K562 (cell line): Measurements from ENCODE around the gene ENDOD1. TPM values are rescaled to one million over a fixed set of nuclear protein-coding genes. Genes with fewer than 3 reads are reported as not detected.
A peak's percentile ranks its signal among the peaks of the same experiment; 100 is the strongest.

Experiments used
- ATAC-seq: fragments of 200-7000 bp; cut with Tn5 transposase; 3 replicates; pipeline ENCODE4 v1.9.1; 2020; ENCODE audit warnings: moderate library complexity
- BruUV-seq: library from RNA; stranded (reverse); fragments of 400-500 nt; replicated peaks from 2 replicates; lab custom pipeline; 2021; lab: Mats Ljungman, UMichigan
- CTCF ChIA-PET: fragments of 300-600 bp; formaldehyde crosslinking; extraction: SDS; loops from one replicate; lab custom pipeline; 2021; ENCODE audit warnings: low intra/inter-chr PET ratio; lab: Yijun Ruan, JAX
- POLR2A ChIA-PET: fragments of 300-600, 350-650 bp; sonication (Branson Sonifier 250); formaldehyde crosslinking; extraction: SDS; loops from one replicate; lab custom pipeline; 2021; ENCODE audit warnings: antibody characterized with exemption, inconsistent platforms; lab: Yijun Ruan, JAX
- DNase-seq, 4 experiments: peaks; one replicate each; pipeline versions ENCODE4 v3.0.0 to v3.0.0-alpha.2; 2011 to 2018; ENCODE audit warnings: low spot score in 3 of 4, mixed read lengths in 3 of 4; ENCODE audit errors: extremely low read depth in 1 of 4
- FAIRE-seq: peaks from 2 replicates; lab custom pipeline; 2011; peaks lifted over from hg19 to GRCh38; lab: Jason Lieb, UNC
- H2AFZ ChIP-seq: 2 replicates; pipeline ENCODE4 v1.6.0; 2011; ENCODE audit warnings: low read depth, low read length, control low read depth, inconsistent platforms
- H3K27ac ChIP-seq: fragments of 200-600 bp; 3 replicates; pipeline ENCODE4 v1.8.0; 2011; ENCODE audit warnings: low read depth, mild to moderate bottlenecking, control low read depth, inconsistent platforms, low read length, moderate library complexity, mixed read lengths; ENCODE audit errors: extremely low read depth
- H3K27me3 ChIP-seq, 2 experiments: fragments of 300-600 bp in 1 of 2; 2 replicates in 1 of 2; 3 replicates in 1 of 2; pipeline versions ENCODE4 v1.6.0 to v1.8.0; 2011; ENCODE audit warnings: inconsistent platforms in 2 of 2, low read length in 2 of 2, mild to moderate bottlenecking in 1 of 2, mixed read lengths in 1 of 2, moderate library complexity in 1 of 2; ENCODE audit not compliant: control insufficient read depth in 2 of 2, insufficient read depth in 2 of 2
- H3K36me3 ChIP-seq: fragments of 300-600 bp; 3 replicates; pipeline ENCODE4 v1.8.0; 2011; ENCODE audit warnings: mild to moderate bottlenecking, low read length, inconsistent platforms; ENCODE audit not compliant: control insufficient read depth, insufficient read depth
- H3K4me1 ChIP-seq, 2 experiments: fragments of 200-600 bp in 1 of 2; replicated peaks in 1 of 2; 2 replicates in 1 of 2; 3 replicates in 1 of 2; pipeline versions ENCODE4 v1.5.1 to v1.8.0; 2011; ENCODE audit warnings: inconsistent platforms in 2 of 2, low read length in 2 of 2, mild to moderate bottlenecking in 1 of 2, mixed read lengths in 1 of 2, moderate library complexity in 1 of 2; ENCODE audit not compliant: control insufficient read depth in 2 of 2, insufficient read depth in 2 of 2
- H3K4me2 ChIP-seq: 2 replicates; pipeline ENCODE4 v1.6.1; 2011; ENCODE audit warnings: low read length, control low read depth, inconsistent platforms, mixed read lengths; ENCODE audit not compliant: insufficient read depth
- H3K4me3 ChIP-seq: fragments of 200-600 bp; sonication (generic), shearing (Covaris generic); 2 replicates; pipeline ENCODE4 v1.5.1; 2016; ENCODE audit warnings: control low read depth, inconsistent platforms
- H3K79me2 ChIP-seq: fragments of 200-600 bp; 3 replicates; pipeline ENCODE4 v1.8.0; 2011; ENCODE audit warnings: low read length, inconsistent platforms; ENCODE audit not compliant: control insufficient read depth, insufficient read depth
- H3K9ac ChIP-seq, 2 experiments: 2 replicates each; pipeline versions ENCODE4 v1.6.0 to v1.6.1; 2011; ENCODE audit warnings: low read depth in 2 of 2, low read length in 2 of 2, control low read depth in 1 of 2, inconsistent platforms in 1 of 2, mild to moderate bottlenecking in 1 of 2, mixed read lengths in 1 of 2; ENCODE audit not compliant: insufficient read depth in 1 of 2
- H3K9me1 ChIP-seq: one replicate; pipeline ENCODE4 v1.6.0; 2011; ENCODE audit warnings: inconsistent platforms, mild to moderate bottlenecking, low read length, moderate library complexity; ENCODE audit not compliant: control insufficient read depth, insufficient read depth
- H3K9me3 ChIP-seq: replicated peaks from 2 replicates; pipeline ENCODE4 v1.5.1; 2011; ENCODE audit warnings: low read depth, low read length, inconsistent platforms; ENCODE audit not compliant: control insufficient read depth, insufficient read depth
- H4K20me1 ChIP-seq: replicated peaks from 2 replicates; pipeline ENCODE4 v1.6.1; 2011; ENCODE audit warnings: low read length, inconsistent platforms, mixed read lengths; ENCODE audit not compliant: control insufficient read depth, insufficient read depth
- ATF4 ChIP-seq: fragments of 450-650 bp; formaldehyde crosslinking; IDR thresholded peaks from 2 replicates; pipeline ENCODE4 v1.4.0; 2022; ENCODE audit warnings: mild to moderate bottlenecking, moderate library complexity
- CCNT2 ChIP-seq: IDR thresholded peaks from 2 replicates; pipeline ENCODE4 v1.6.1; 2011; ENCODE audit warnings: borderline replicate concordance, low read depth, mild to moderate bottlenecking, moderate library complexity, mixed read lengths, low read length; ENCODE audit not compliant: insufficient read length; ENCODE audit errors: extremely low read depth
- JUND ChIP-seq, 2 experiments: IDR thresholded peaks; 2 replicates in 1 of 2; 3 replicates in 1 of 2; pipeline ENCODE4 v1.6.1; 2011; ENCODE audit warnings: borderline replicate concordance in 2 of 2, low read depth in 2 of 2, low read length in 2 of 2, improper control_type of control experiment in 1 of 2, missing biosample characterization in 1 of 2, missing genetic modification characterization in 1 of 2, missing genetic modification reagents in 1 of 2
- MAFK ChIP-seq: IDR thresholded peaks from 2 replicates; pipeline ENCODE4 v1.6.1; 2011; ENCODE audit warnings: low read length, improper control_type of control experiment
- RAD21 ChIP-seq, 2 experiments: fragments of 250-450 bp in 1 of 2; fragments of 450-650 bp in 1 of 2; sonication (Bioruptor Pico) in 1 of 2; formaldehyde crosslinking in 1 of 2; IDR thresholded peaks in 1 of 2; conservative IDR thresholded peaks in 1 of 2; 2 replicates each; pipeline versions ENCODE4 v1.4.0 to v1.8.0; 2020 to 2022; ENCODE audit warnings: mild to moderate bottlenecking in 2 of 2, moderate library complexity in 1 of 2
- SRSF1 ChIP-seq: fragments of 200-400 bp; formaldehyde crosslinking; IDR thresholded peaks from 2 replicates; pipeline ENCODE4 v1.6.1; 2017; ENCODE audit warnings: mild to moderate bottlenecking, low read depth, low read length, moderate library complexity
- TBP ChIP-seq: optimal IDR thresholded peaks from 2 replicates; pipeline ENCODE3; 2011; ENCODE audit warnings: low read depth, low read length, improper control_type of control experiment
- TCF3 ChIP-seq: sonication (generic); formaldehyde crosslinking; IDR thresholded peaks from 2 replicates; pipeline ENCODE4 v1.4.0; 2020; ENCODE audit warnings: mild to moderate bottlenecking, missing genetic modification reagents
- ZKSCAN8 ChIP-seq: fragments of 200-800 bp; sonication (Bioruptor generic); IDR thresholded peaks from 2 replicates; pipeline ENCODE4 v1.6.1; 2016; ENCODE audit warnings: missing genetic modification characterization, missing compliant biosample characterization
- ZNF444 ChIP-seq: fragments of 250-450 bp; sonication (Bioruptor Pico); IDR thresholded peaks from 2 replicates; pipeline ENCODE4 v1.4.0; 2020; ENCODE audit warnings: mild to moderate bottlenecking, moderate library complexity
- ZNF592 ChIP-seq: fragments of 450-650 bp; IDR thresholded peaks from 2 replicates; pipeline ENCODE4 v1.6.1; 2017; ENCODE audit warnings: antibody characterized with exemption, mild to moderate bottlenecking
- ZNF785 ChIP-seq: fragments of 250-450 bp; sonication (Bioruptor Pico); IDR thresholded peaks from 2 replicates; pipeline ENCODE4 v1.4.0; 2020; ENCODE audit warnings: mild to moderate bottlenecking
- WGBS: fragments of 100-300 bp; shearing (Covaris generic); methylation state at CpG from one replicate; pipeline ENCODE4 v1.1.6; 2016; ENCODE audit warnings: low coverage, mixed read lengths; ENCODE audit not compliant: insufficient coverage; ENCODE audit errors: missing lambda C conversion rate; 5-methylcytosine and 5-hydroxymethylcytosine counted together
- in situ Hi-C: fragments of 300-500 bp; cut with MboI; formaldehyde crosslinking; loops from 4 replicates; pipeline ENCODE4 v1.15.0; 2018; ENCODE audit warnings: inconsistent platforms, mixed read lengths
- intact Hi-C: fragments of 100-400 bp; cut with micrococcal nuclease; formaldehyde crosslinking; loops from 2 replicates; pipeline ENCODE4 v1.14.2; 2022
- polyA plus RNA-seq, 8 experiments: library from polyadenylated mRNA; depleted of rRNA in 4 of 8; stranded (reverse) in 5 of 8; unstranded in 3 of 8; fragments of >200 nt; fragmentation: Nextera tagmentation in 2 of 8; fragmentation: Illumina TruSeq in 1 of 8; extraction: Ambion mirVana in 2 of 8; extraction: Trizol in 1 of 8; gene quantifications; 2 replicates each; pipeline versions ENCODE4 v1.2.1 to v1.2.3, GENCODE V29; 2011 to 2014; ENCODE audit warnings: inconsistent platforms in 1 of 8, missing spikeins in 1 of 8
- total RNA-seq, 7 experiments: library from RNA; depleted of rRNA in 6 of 7; stranded (reverse); fragments of >200 nt in 6 of 7; fragmentation: Illumina TruSeq in 2 of 7; extraction: Trizol in 2 of 7; gene quantifications; 2 replicates each; pipeline versions ENCODE4 v1.2.1 to v1.2.3, GENCODE V29; 2011 to 2021; ENCODE audit warnings: low replicate concordance in 1 of 7

The ENDOD1 gene
- total and polyA plus RNA-seq, 9 of the 15 experiments (the other 6 are each of a cell fraction or from before 2014, with no cell fraction given) = 4.2 to 11.8 (median 9.3) TPM

GRCh38 chr11:95152876-95153856, 63.5 kb downstream of the ENDOD1 start:
- H2AFZ ChIP-seq = peak overlapping the region; percentile 52
- peak; percentile 86 for ATAC-seq
- H3K27ac ChIP-seq = peak overlapping the region; percentile 51
- TF ChIP-seq RAD21 (CRISPR knock-in tag; conservative IDR thresholded peaks at IDR 0.05 in 1 of 2, IDR thresholded peaks at IDR 0.05 in 1 of 2) (0 out of 4 replicates have a peak, but pooled peaks have one; percentile 5 to 8), ZKSCAN8 (CRISPR knock-in tag) (peak; percentile 92), ZNF444 (no peak), MAFK (peak; percentile 45; the same call in 1 of the 2 replicates), SRSF1 (no peak), TBP (peak; percentile 33), ZNF592 (0 out of 2 replicates have a peak, but pooled peaks have one; percentile 60), CCNT2 (peak; percentile 97), ZNF785 (CRISPR knock-in tag) (no peak), ATF4 (CRISPR knock-in tag) (no peak), TCF3 (peak; percentile 100), JUND (IDR thresholded peaks at IDR 0.05; ENCODE audit: borderline replicate concordance, low read depth, low read length) (peak; percentile 83), JUND (tag; IDR thresholded peaks at IDR 0.05; ENCODE audit: borderline replicate concordance, low read depth, low read length) (peak; percentile 76; the same call in 2 of the 3 replicates)

More at GRCh38 chr11:95152876-95153856, 63.5 kb downstream of the ENDOD1 start:
- Histone ChIP-seq H3K9ac (peak overlapping the region; percentile 37 to 42; a peak in 3 of 4 replicates), H4K20me1 (no peaks in the 10 kb centered on the region), H3K27me3 (no peaks in the 10 kb centered on the region), H3K9me3 (no peaks in the 10 kb centered on the region; the same call in 1 of the 2 replicates), H3K79me2 (no peaks in the 10 kb centered on the region), H3K4me3 (peak overlapping the region; percentile 23), H3K4me1 (peaks cover 31 to 41% of the 10 kb centered on the region in 2 experiments), H3K9me1 (no peaks in the 10 kb centered on the region), H3K36me3 (no peaks in the 10 kb centered on the region), H3K4me2 (peak overlapping the region; percentile 83)
- POLR2A ChIA-PET = interaction anchor here (0.6 to 2.5 kb wide), 8 partner anchors 9 to 636 kb away, joined by 3 to 10 read pairs (median 4); partner anchors contain the start of gene FAM76B
- DNase-seq = peak; percentile 69 to 97 (median 82)
- in situ Hi-C loops (loop anchor here (10.0 kb wide), 1 partner anchor 152 kb away; no protein-coding TSS in a partner anchor), intact Hi-C loops (loop anchor here (1.0 to 10.0 kb wide), 5 partner anchors 78 to 1274 kb away; partner anchors contain the start of gene SESN3)
- no TSS peak for BruUV-seq
- CTCF ChIA-PET = interaction anchor here (1.3 to 2.8 kb wide), 3 partner anchors 84 to 612 kb away, joined by 5 to 21 read pairs (median 7); no protein-coding TSS in a partner anchor
- WGBS = 1% methylated on average over 10 of the region's 10 CpGs
- FAIRE-seq = peak; percentile 100
